Gastroesophageal sphincter (tissue), 4 donors: ENCODE data around the gene RSF1. TPM values are rescaled to one million over a fixed set of nuclear protein-coding genes. Genes with fewer than 3 reads are reported as not detected.

Experiments
- ATAC-seq: fragments of 150-250 bp; one replicate; pipeline ENCODE4 v1.9.1; 2016; ENCODE audit warnings: mild to moderate bottlenecking, moderate library complexity
- H3K27ac ChIP-seq, 4 donors: fragments of 200-600 bp; sonication (generic) in 3 of 4; 1 replicate in 3 of 4; 2 replicates in 1 of 4; pipeline ENCODE4 v1.5.1; 2016 to 2019
- H3K27me3 ChIP-seq: fragments of 200-600 bp; sonication (generic); one replicate; pipeline ENCODE4 v1.5.1; 2019
- H3K36me3 ChIP-seq, 2 donors: fragments of 200-600 bp; sonication (generic); one replicate each; pipeline ENCODE4 v1.5.1; 2019; ENCODE audit warnings: control low read depth in 1 of 2
- H3K4me1 ChIP-seq, 3 donors: fragments of 200-600 bp; sonication (generic); 1 replicate in 2 of 3; 2 replicates in 1 of 3; pipeline ENCODE4 v1.5.1; 2016 to 2019; ENCODE audit warnings: control low read depth in 2 of 3
- H3K4me3 ChIP-seq, 2 donors: fragments of 200-600 bp; sonication (generic); one replicate each; pipeline ENCODE4 v1.5.1; 2019; ENCODE audit warnings: mild to moderate bottlenecking in 1 of 2, moderate library complexity in 1 of 2
- H3K9me3 ChIP-seq, 3 donors: fragments of 200-600 bp; sonication (generic); one replicate each; pipeline ENCODE4 v1.5.1; 2017 to 2019; ENCODE audit warnings: control low read depth in 2 of 3
- EP300 ChIP-seq: sonication (generic); formaldehyde crosslinking; IDR thresholded peaks from one replicate; pipeline ENCODE4 v1.6.1; 2017; ENCODE audit warnings: antibody characterized with exemption, mild to moderate bottlenecking
- POLR2A ChIP-seq, 2 donors: fragments of 450-650 bp; IDR thresholded peaks; one replicate each; pipeline ENCODE4 v1.6.1; 2017; ENCODE audit warnings: antibody characterized with exemption in 2 of 2, mild to moderate bottlenecking in 2 of 2, moderate library complexity in 1 of 2
- POLR2AphosphoS5 ChIP-seq: sonication (generic); formaldehyde crosslinking; IDR thresholded peaks from one replicate; pipeline ENCODE4 v1.6.1; 2017; ENCODE audit warnings: antibody characterized with exemption
- WGBS, 2 donors: methylation state at CpG; one replicate each; pipeline ENCODE4 v1.1.5; 2018; ENCODE audit warnings: low coverage in 1 of 2; 5-methylcytosine and 5-hydroxymethylcytosine counted together
- total RNA-seq, 4 donors: library from RNA; depleted of rRNA; stranded (reverse); fragments of >200 nt; gene quantifications; one replicate each; pipeline ENCODE4 v1.1.0, GENCODE V29; 2016
- TF ChIP-seq, protein P1 (sequence below), 4 experiments: fragments of 200-600 bp in 2 of 4; fragments of 450-650 bp in 2 of 4; sonication (generic) in 1 of 4; IDR thresholded peaks; one replicate each; pipeline ENCODE4 v1.5.1; 2017 to 2019; ENCODE audit warnings: antibody characterized with exemption in 4 of 4, mild to moderate bottlenecking in 2 of 4, moderate library complexity in 2 of 4

Gene RSF1
- total RNA-seq, 4 donors from 2014 or later: 63.9 to 99.1 (median 80.8) TPM

DNA sequence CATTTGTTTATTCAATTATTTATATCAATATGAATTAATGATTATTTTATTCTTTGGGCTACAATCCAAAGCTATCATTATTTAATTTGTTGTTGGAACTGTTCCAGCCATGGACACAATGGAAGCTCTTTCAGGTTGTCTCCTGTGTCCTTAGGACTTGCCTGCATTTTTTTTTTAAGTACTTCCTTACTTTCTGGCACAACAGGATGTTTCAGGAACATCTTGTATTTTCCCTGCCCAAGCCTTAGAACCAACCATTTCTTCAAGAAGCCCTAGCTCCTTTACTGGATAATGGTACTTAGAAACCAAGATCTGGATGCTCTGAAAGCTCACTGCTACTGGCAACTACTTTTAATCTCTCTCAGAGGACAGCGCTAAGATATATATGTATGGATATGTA lies 125.1 kb downstream of the RSF1 start:
- no peaks in the 10 kb centered on the region for H3K27me3 ChIP-seq
- H3K36me3 ChIP-seq: peaks cover 0 to 81% of the 10 kb centered on the region in 2 donors
- no peak overlapping the region for H3K4me3 ChIP-seq
- 91 to 100% methylated on average over 1 of the region's 1 CpG for WGBS, 2 donors
- no peaks in the 10 kb centered on the region for H3K4me1 ChIP-seq
- no peak overlapping the region for H3K27ac ChIP-seq
- TF ChIP-seq POLR2AphosphoS5 (no peak), EP300 (no peak), POLR2A (IDR thresholded peaks at IDR 0.05) (no peak)
- TF ChIP-seq, protein P1, sequence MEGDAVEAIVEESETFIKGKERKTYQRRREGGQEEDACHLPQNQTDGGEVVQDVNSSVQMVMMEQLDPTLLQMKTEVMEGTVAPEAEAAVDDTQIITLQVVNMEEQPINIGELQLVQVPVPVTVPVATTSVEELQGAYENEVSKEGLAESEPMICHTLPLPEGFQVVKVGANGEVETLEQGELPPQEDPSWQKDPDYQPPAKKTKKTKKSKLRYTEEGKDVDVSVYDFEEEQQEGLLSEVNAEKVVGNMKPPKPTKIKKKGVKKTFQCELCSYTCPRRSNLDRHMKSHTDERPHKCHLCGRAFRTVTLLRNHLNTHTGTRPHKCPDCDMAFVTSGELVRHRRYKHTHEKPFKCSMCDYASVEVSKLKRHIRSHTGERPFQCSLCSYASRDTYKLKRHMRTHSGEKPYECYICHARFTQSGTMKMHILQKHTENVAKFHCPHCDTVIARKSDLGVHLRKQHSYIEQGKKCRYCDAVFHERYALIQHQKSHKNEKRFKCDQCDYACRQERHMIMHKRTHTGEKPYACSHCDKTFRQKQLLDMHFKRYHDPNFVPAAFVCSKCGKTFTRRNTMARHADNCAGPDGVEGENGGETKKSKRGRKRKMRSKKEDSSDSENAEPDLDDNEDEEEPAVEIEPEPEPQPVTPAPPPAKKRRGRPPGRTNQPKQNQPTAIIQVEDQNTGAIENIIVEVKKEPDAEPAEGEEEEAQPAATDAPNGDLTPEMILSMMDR (IDR thresholded peaks at IDR 0.05): no peak
- no peaks in the 10 kb centered on the region for H3K9me3 ChIP-seq
- ATAC-seq: no peak

- no peaks in the 10 kb centered on the region for H3K27me3 ChIP-seq
- no peak for ATAC-seq
- H3K27ac ChIP-seq: no peak overlapping the region
- H3K9me3 ChIP-seq: no peaks in the 10 kb centered on the region
- H3K36me3 ChIP-seq: peaks cover 0 to 88% of the 10 kb centered on the region in 2 donors
- no peak for TF ChIP-seq POLR2AphosphoS5
- no peak for TF ChIP-seq POLR2A (IDR thresholded peaks at IDR 0.05)
- TF ChIP-seq, protein P1 (IDR thresholded peaks at IDR 0.05): no peak
- TF ChIP-seq EP300: no peak
- no peaks in the 10 kb centered on the region for H3K4me1 ChIP-seq
- H3K4me3 ChIP-seq: no peak overlapping the region
- 86 to 100% methylated on average over 2 to 3 of the region's 3 CpGs for WGBS, 2 donors
Measured at GRCh38 chr11:77690649-77691048, 129.9 kb downstream of the RSF1 start.

- H3K27ac ChIP-seq: no peak overlapping the region
- no peaks in the 10 kb centered on the region for H3K9me3 ChIP-seq
- no peak for ATAC-seq
- no peaks in the 10 kb centered on the region for H3K27me3 ChIP-seq
- H3K36me3 ChIP-seq: peaks cover 0 to 90% of the 10 kb centered on the region in 2 donors
- TF ChIP-seq, protein P1 (IDR thresholded peaks at IDR 0.05): no peak
- no peak for TF ChIP-seq POLR2AphosphoS5
- H3K4me3 ChIP-seq: no peak overlapping the region
- H3K4me1 ChIP-seq: no peaks in the 10 kb centered on the region
Measured at GRCh38 chr11:77687088-77687487, 133.4 kb downstream of the RSF1 start.

GRCh38 chr11:77677138-77677537 lies 143.4 kb downstream of the RSF1 start:
- Histone ChIP-seq H3K36me3 (peaks cover 13 to 98% of the 10 kb centered on the region in 2 donors), H3K9me3 (no peaks in the 10 kb centered on the region), H3K27ac (no peak overlapping the region), H3K4me1 (no peaks in the 10 kb centered on the region), H3K4me3 (no peak overlapping the region), H3K27me3 (no peaks in the 10 kb centered on the region)
- ATAC-seq: no peak
- no peak for TF ChIP-seq POLR2A (IDR thresholded peaks at IDR 0.05)
- 60 to 89% methylated on average over 1 to 3 of the region's 3 CpGs for WGBS, 2 donors

GRCh38 chr11:77672264-77672663 lies 148.3 kb downstream of the RSF1 start:
- TF ChIP-seq, protein P1 (IDR thresholded peaks at IDR 0.05): no peak
- TF ChIP-seq POLR2A (IDR thresholded peaks at IDR 0.05) (no peak), POLR2AphosphoS5 (no peak), EP300 (no peak)
- Histone ChIP-seq H3K27ac (no peak overlapping the region), H3K36me3 (peaks cover 16 to 98% of the 10 kb centered on the region in 2 donors), H3K27me3 (no peaks in the 10 kb centered on the region), H3K4me1 (no peaks in the 10 kb centered on the region), H3K4me3 (no peak overlapping the region), H3K9me3 (no peaks in the 10 kb centered on the region)
- ATAC-seq: no peak
- WGBS, 2 donors: 86 to 100% methylated on average over 1 of the region's 1 CpG
